Osteocyte (in vitro differentiated cells): ENCODE results near the gene SRGAP1. TPM values are rescaled to one million over a fixed set of nuclear protein-coding genes. Genes with fewer than 3 reads are reported as not detected.

Experiments
- DNase-seq: peaks from one replicate; pipeline ENCODE4 v3.0.0; 2021; ENCODE audit warnings: mixed read lengths; ENCODE audit not compliant: unreplicated experiment; ENCODE audit errors: extremely low spot score
- H3K27ac Mint-ChIP-seq: one replicate; pipeline ENCODE4 v1.8.0; 2021; ENCODE audit warnings: mild to moderate bottlenecking, mixed read lengths; ENCODE audit not compliant: unreplicated experiment
- H3K27me3 Mint-ChIP-seq: one replicate; pipeline ENCODE4 v1.8.0; 2021; ENCODE audit warnings: mixed read lengths; ENCODE audit not compliant: unreplicated experiment
- H3K36me3 Mint-ChIP-seq: one replicate; pipeline ENCODE4 v1.8.0; 2021; ENCODE audit warnings: mixed read lengths; ENCODE audit not compliant: unreplicated experiment
- H3K4me1 Mint-ChIP-seq: one replicate; pipeline ENCODE4 v1.8.0; 2021; ENCODE audit warnings: mixed read lengths; ENCODE audit not compliant: unreplicated experiment
- H3K4me3 Mint-ChIP-seq: one replicate; pipeline ENCODE4 v1.8.0; 2021; ENCODE audit warnings: mild to moderate bottlenecking, moderate library complexity, mixed read lengths; ENCODE audit not compliant: unreplicated experiment
- H3K9me3 Mint-ChIP-seq: one replicate; pipeline ENCODE4 v1.8.0; 2021; ENCODE audit warnings: mixed read lengths; ENCODE audit not compliant: unreplicated experiment
- CTCF ChIP-seq: fragments of 200-600 bp; sonication (generic); IDR thresholded peaks from 2 replicates; pipeline ENCODE4 v1.5.0; 2021; ENCODE audit warnings: antibody characterized with exemption, mild to moderate bottlenecking, moderate library complexity
- long read RNA-seq: library from polyadenylated mRNA; unstranded; transcript quantifications from one replicate; pipeline ENCODE4 v2.0.0, GENCODE V29; 2021
- total RNA-seq: library from RNA; stranded (reverse); gene quantifications from 2 replicates; pipeline ENCODE4 v1.2.1, GENCODE V29; 2021

The SRGAP1 gene
- 11.0 and 11.7 TPM in 2 replicates for total RNA-seq
- long read RNA-seq, full-length matches to known transcripts, result 2 of 9 reads
- long read RNA-seq, partial matches to known transcripts, result 3 of 9 reads
- long read RNA-seq, other reads (novel, unspliced or antisense), result 4 of 9 reads

- Mint-ChIP-seq H3K9me3 (no peaks in the 10 kb centered on the region), H3K27me3 (no peaks in the 10 kb centered on the region), H3K36me3 (no peaks in the 10 kb centered on the region), H3K4me1 (peaks cover 26% of the 10 kb centered on the region), H3K27ac (peak within 1 kb of the TSS; percentile 93), H3K4me3 (peak within 1 kb of the TSS; percentile 98)
- peak; percentile 88 for DNase-seq
- TF ChIP-seq CTCF, result no peak
Measured at GRCh38 chr12:63844391-63845341, at the start of gene SRGAP1. Gene SRGAP1 (plus strand): TSS chr12:63844700. CDS start chr12:63844817, 117 bp downstream.

GRCh38 chr12:63795032-63795687 lies 49.3 kb upstream of the SRGAP1 start:
- peaks cover 5% of the 10 kb centered on the region for H3K36me3 Mint-ChIP-seq
- H3K9me3 Mint-ChIP-seq, result no peaks in the 10 kb centered on the region
- no peak overlapping the region for H3K4me3 Mint-ChIP-seq
- H3K27ac Mint-ChIP-seq, result no peak overlapping the region
- DNase-seq, result no peak
- no peak for TF ChIP-seq CTCF
- no peaks in the 10 kb centered on the region for H3K4me1 Mint-ChIP-seq
- H3K27me3 Mint-ChIP-seq, result no peaks in the 10 kb centered on the region

- Mint-ChIP-seq H3K4me3 (no peak overlapping the region), H3K36me3 (no peaks in the 10 kb centered on the region), H3K4me1 (peaks cover 2% of the 10 kb centered on the region), H3K9me3 (no peaks in the 10 kb centered on the region), H3K27ac (no peak overlapping the region), H3K27me3 (no peaks in the 10 kb centered on the region)
- no peak for TF ChIP-seq CTCF
- no peak for DNase-seq
Measured at GRCh38 chr12:63795944-63796343, 48.6 kb upstream of the SRGAP1 start.

GRCh38 chr12:63802012-63802608 lies 42.4 kb upstream of the SRGAP1 start:
- Mint-ChIP-seq H3K27me3 (no peaks in the 10 kb centered on the region), H3K4me1 (peaks cover 19% of the 10 kb centered on the region), H3K4me3 (no peak overlapping the region), H3K27ac (no peak overlapping the region), H3K36me3 (no peaks in the 10 kb centered on the region), H3K9me3 (no peaks in the 10 kb centered on the region)
- DNase-seq, result no peak
- TF ChIP-seq CTCF, result peak; percentile 74
